GM12801 (cell line): ENCODE results near the gene TPGS1.
A peak's percentile ranks its signal among the peaks of the same experiment; 100 is the strongest.

Experiments used
- TF ChIP-seq, protein P1 (sequence below): IDR thresholded peaks from one replicate; pipeline ENCODE4 v1.5.1; 2011; ENCODE audit warnings: control low read depth; ENCODE audit not compliant: insufficient read length; ENCODE audit errors: extremely low read depth

TPGS1 gene

GRCh38 chr19:501646-502045, 5.7 kb upstream of the TPGS1 start:
- TF ChIP-seq, protein P1, sequence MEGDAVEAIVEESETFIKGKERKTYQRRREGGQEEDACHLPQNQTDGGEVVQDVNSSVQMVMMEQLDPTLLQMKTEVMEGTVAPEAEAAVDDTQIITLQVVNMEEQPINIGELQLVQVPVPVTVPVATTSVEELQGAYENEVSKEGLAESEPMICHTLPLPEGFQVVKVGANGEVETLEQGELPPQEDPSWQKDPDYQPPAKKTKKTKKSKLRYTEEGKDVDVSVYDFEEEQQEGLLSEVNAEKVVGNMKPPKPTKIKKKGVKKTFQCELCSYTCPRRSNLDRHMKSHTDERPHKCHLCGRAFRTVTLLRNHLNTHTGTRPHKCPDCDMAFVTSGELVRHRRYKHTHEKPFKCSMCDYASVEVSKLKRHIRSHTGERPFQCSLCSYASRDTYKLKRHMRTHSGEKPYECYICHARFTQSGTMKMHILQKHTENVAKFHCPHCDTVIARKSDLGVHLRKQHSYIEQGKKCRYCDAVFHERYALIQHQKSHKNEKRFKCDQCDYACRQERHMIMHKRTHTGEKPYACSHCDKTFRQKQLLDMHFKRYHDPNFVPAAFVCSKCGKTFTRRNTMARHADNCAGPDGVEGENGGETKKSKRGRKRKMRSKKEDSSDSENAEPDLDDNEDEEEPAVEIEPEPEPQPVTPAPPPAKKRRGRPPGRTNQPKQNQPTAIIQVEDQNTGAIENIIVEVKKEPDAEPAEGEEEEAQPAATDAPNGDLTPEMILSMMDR, result no peak

GRCh38 chr19:504616-505015, 2.7 kb upstream of the TPGS1 start:
- TF ChIP-seq, protein P1, result no peak

DNA sequence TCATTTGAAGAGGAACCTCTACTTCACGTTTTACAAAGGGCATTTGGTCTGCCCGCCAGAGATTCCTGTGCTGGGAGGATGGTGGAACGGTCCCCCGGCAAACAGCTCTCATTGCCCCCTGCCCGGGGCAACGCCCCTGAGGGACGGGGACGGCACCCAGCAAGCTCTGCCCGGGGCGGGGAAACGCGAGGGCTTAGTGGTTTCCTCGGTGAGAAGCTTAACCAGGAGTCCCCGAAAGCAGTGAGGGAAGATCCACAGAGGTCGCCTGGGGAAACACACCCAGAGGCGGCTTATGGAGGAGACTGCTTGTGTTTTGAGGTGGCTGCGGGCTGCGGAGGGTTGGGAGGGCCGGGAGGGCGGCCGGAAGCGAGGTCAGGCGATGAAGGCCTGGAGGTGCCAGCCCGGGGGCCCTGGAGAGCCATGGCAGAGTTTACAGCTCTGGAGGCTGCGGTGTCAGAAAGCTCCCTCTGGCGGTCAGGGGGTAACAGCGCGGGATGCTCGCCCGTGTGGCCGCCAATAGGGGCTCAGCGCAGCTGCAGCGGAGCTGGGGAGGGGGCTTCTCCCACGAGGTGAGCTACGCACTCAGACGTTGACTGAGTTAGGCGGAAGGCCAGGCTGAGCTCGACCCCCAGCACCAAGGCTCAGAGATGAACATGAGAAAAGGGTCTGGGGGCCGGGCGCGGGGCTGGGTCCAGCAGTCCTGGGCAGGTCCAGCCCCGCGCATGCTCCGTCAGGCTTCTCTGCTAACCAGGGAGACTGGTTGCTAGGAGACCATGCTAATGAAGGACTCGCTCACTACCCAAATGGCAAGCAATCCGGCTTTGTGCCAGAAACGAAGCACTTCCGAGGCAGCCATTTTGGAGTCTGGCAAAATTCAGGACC, 652 bp upstream of the TPGS1 start:
- TF ChIP-seq, protein P1, result no peak

GRCh38 chr19:508204-509150, 1.2 kb downstream of the TPGS1 start:
- TF ChIP-seq, protein P1, result no peak

DNA sequence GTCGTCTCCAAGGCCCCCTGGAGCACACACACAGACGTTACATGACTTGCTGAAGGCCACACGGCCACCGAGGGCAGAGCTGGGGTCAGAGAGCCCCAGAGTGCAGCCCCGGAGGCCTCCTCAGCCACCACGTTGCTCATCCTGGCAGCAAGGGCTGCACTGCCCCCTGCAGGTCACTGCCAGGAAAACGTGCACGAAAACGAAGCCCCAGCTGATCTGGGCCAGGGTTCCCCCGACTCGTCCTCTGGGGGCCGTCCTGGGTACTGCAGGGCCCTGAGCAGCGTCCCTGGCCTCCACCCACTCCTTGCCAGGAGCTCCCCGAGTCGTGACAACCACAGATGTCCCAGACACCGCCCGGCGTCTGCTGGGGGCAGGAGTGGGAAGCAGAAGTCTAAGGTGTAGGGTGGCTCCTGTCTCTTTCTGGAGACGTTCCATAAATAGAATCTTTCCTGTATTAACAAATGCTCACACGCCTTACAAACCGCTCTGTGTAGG, 3.4 kb downstream of the TPGS1 start:
- TF ChIP-seq, protein P1, result peak; percentile 72

- TF ChIP-seq, protein P1, result no peak
Measured at GRCh38 chr19:511101-511851, 4.0 kb downstream of the TPGS1 start.
